ENCODE results near the gene BAK1. TPM values are rescaled to one million over a fixed set of nuclear protein-coding genes. Genes with fewer than 3 reads are reported as not detected.

The BAK1 gene
- polyA plus RNA-seq, 1 donor from 2014 or later, result 15.4 TPM

DNA sequence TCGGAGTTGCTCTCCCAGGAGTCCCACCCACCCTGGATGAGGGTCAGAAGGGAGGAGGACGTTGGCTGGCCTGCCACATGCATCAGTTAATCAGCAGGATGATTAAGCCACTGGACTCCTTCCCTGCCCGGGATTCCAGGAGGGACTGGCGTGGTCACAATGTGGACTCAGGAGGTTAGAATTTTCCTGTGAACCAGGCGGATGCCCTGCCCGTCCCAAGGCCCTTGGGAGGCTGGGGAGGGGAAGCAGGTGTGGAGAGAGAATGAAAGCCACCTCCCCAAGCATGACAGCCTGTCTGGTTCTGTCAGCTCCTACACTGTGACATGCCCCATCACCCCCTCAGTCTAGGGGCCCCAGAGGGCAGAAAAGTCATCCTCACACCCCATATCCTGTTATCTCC, 29.5 kb upstream of the BAK1 start:
- Histone ChIP-seq H3K36me3 (ENCODE audit: insufficient read depth, low read length) (no peaks in the 10 kb centered on the region), H3K4me3 (ENCODE audit: low read length) (no peak overlapping the region), H2AFZ (ENCODE audit: low read depth, low read length) (no peak overlapping the region), H3K27me3 (ENCODE audit: insufficient read depth, low read depth, low read length) (no peaks in the 10 kb centered on the region), H3K9me3 (ENCODE audit: low read length) (no peaks in the 10 kb centered on the region), H4K20me1 (ENCODE audit: insufficient read depth) (no peaks in the 10 kb centered on the region), H3F3A (ENCODE audit: insufficient read depth, low read length, poor library complexity, severe bottlenecking) (no peaks in the 10 kb centered on the region), H3K79me2 (replicated peaks; ENCODE audit: insufficient read depth, low read length) (no peaks in the 10 kb centered on the region), H3K9me2 (ENCODE audit: insufficient read depth, low read length) (no peaks in the 10 kb centered on the region), H3K9ac (ENCODE audit: low read length) (no peak overlapping the region), H3K4me2 (ENCODE audit: low read length) (no peak overlapping the region), H3K27ac (ENCODE audit: low read length) (no peak overlapping the region)
- no peak for TF ChIP-seq MXI1 (conservative IDR thresholded peaks at IDR 0.05; ENCODE audit: poor library complexity, severe bottlenecking)
- no peak for TF ChIP-seq EP300 (conservative IDR thresholded peaks at IDR 0.05; ENCODE audit: poor library complexity, severe bottlenecking)
- TF ChIP-seq, protein P1, sequence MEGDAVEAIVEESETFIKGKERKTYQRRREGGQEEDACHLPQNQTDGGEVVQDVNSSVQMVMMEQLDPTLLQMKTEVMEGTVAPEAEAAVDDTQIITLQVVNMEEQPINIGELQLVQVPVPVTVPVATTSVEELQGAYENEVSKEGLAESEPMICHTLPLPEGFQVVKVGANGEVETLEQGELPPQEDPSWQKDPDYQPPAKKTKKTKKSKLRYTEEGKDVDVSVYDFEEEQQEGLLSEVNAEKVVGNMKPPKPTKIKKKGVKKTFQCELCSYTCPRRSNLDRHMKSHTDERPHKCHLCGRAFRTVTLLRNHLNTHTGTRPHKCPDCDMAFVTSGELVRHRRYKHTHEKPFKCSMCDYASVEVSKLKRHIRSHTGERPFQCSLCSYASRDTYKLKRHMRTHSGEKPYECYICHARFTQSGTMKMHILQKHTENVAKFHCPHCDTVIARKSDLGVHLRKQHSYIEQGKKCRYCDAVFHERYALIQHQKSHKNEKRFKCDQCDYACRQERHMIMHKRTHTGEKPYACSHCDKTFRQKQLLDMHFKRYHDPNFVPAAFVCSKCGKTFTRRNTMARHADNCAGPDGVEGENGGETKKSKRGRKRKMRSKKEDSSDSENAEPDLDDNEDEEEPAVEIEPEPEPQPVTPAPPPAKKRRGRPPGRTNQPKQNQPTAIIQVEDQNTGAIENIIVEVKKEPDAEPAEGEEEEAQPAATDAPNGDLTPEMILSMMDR (IDR thresholded peaks at IDR 0.05; ENCODE audit: poor library complexity, severe bottlenecking), result no peak
- TF ChIP-seq RAD21 (conservative IDR thresholded peaks at IDR 0.05), result no peak
- TF ChIP-seq, protein P2, sequence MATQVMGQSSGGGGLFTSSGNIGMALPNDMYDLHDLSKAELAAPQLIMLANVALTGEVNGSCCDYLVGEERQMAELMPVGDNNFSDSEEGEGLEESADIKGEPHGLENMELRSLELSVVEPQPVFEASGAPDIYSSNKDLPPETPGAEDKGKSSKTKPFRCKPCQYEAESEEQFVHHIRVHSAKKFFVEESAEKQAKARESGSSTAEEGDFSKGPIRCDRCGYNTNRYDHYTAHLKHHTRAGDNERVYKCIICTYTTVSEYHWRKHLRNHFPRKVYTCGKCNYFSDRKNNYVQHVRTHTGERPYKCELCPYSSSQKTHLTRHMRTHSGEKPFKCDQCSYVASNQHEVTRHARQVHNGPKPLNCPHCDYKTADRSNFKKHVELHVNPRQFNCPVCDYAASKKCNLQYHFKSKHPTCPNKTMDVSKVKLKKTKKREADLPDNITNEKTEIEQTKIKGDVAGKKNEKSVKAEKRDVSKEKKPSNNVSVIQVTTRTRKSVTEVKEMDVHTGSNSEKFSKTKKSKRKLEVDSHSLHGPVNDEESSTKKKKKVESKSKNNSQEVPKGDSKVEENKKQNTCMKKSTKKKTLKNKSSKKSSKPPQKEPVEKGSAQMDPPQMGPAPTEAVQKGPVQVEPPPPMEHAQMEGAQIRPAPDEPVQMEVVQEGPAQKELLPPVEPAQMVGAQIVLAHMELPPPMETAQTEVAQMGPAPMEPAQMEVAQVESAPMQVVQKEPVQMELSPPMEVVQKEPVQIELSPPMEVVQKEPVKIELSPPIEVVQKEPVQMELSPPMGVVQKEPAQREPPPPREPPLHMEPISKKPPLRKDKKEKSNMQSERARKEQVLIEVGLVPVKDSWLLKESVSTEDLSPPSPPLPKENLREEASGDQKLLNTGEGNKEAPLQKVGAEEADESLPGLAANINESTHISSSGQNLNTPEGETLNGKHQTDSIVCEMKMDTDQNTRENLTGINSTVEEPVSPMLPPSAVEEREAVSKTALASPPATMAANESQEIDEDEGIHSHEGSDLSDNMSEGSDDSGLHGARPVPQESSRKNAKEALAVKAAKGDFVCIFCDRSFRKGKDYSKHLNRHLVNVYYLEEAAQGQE (IDR thresholded peaks at IDR 0.05; ENCODE audit: borderline replicate concordance), result no peak
- TF ChIP-seq SMC3 (conservative IDR thresholded peaks at IDR 0.05; ENCODE audit: poor library complexity), result no peak
- TF ChIP-seq POLR2AphosphoS5 (IDR thresholded peaks at IDR 0.05), result no peak
- TF ChIP-seq TAF1 (IDR thresholded peaks at IDR 0.05; ENCODE audit: low read depth), result no peak
- no peak for TF ChIP-seq EZH2 (IDR thresholded peaks at IDR 0.05; ENCODE audit: borderline replicate concordance, insufficient read depth, low read length, poor library complexity, severe bottlenecking)

DNA sequence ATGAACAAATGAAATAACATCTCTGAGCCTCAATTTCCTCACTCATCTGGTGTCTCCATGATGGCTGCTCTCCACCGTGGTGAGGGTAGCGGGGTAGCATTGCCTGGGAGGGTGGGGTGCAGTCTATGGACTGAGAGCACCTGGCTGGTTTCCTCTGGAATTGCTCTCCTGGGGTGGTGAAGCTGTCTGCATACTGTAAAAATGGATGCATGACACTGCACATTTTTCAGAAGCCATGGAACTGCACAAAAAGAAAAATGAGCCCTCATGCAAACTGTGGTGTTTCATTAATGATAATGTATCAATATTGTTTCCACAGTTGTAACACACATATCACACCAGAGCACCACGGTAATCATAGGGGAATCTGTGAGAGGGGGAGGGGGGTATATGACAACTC, 28.9 kb upstream of the BAK1 start:
- TF ChIP-seq, protein P1 (IDR thresholded peaks at IDR 0.05; ENCODE audit: poor library complexity, severe bottlenecking), result no peak
- TF ChIP-seq SMC3 (conservative IDR thresholded peaks at IDR 0.05; ENCODE audit: poor library complexity) (no peak), MXI1 (conservative IDR thresholded peaks at IDR 0.05; ENCODE audit: poor library complexity, severe bottlenecking) (no peak), RAD21 (conservative IDR thresholded peaks at IDR 0.05) (no peak), POLR2AphosphoS5 (IDR thresholded peaks at IDR 0.05) (no peak), EZH2 (IDR thresholded peaks at IDR 0.05; ENCODE audit: borderline replicate concordance, insufficient read depth, low read length, poor library complexity, severe bottlenecking) (no peak), TAF1 (IDR thresholded peaks at IDR 0.05; ENCODE audit: low read depth) (no peak), EP300 (conservative IDR thresholded peaks at IDR 0.05; ENCODE audit: poor library complexity, severe bottlenecking) (no peak)
- TF ChIP-seq, protein P2 (IDR thresholded peaks at IDR 0.05; ENCODE audit: borderline replicate concordance), result no peak
- no peak overlapping the region for H3K9ac ChIP-seq (ENCODE audit: low read length)
- H3K27me3 ChIP-seq (ENCODE audit: insufficient read depth, low read depth, low read length), result no peaks in the 10 kb centered on the region
- H3K27ac ChIP-seq (ENCODE audit: low read length), result no peak overlapping the region
- H3K79me2 ChIP-seq (replicated peaks; ENCODE audit: insufficient read depth, low read length), result no peaks in the 10 kb centered on the region
- no peaks in the 10 kb centered on the region for H3K36me3 ChIP-seq (ENCODE audit: insufficient read depth, low read length)
- H3K9me3 ChIP-seq (ENCODE audit: low read length), result no peaks in the 10 kb centered on the region
- no peaks in the 10 kb centered on the region for H3K9me2 ChIP-seq (ENCODE audit: insufficient read depth, low read length)
- H2AFZ ChIP-seq (ENCODE audit: low read depth, low read length), result no peak overlapping the region
- H3K4me3 ChIP-seq (ENCODE audit: low read length), result no peak overlapping the region
- H3F3A ChIP-seq (ENCODE audit: insufficient read depth, low read length, poor library complexity, severe bottlenecking), result no peaks in the 10 kb centered on the region
- no peak overlapping the region for H3K4me2 ChIP-seq (ENCODE audit: low read length)
- H4K20me1 ChIP-seq (ENCODE audit: insufficient read depth), result no peaks in the 10 kb centered on the region

Data from neural cell (in vitro differentiated cells).